HG03159 (cell line): ENCODE results near the gene EIF4E3.
A peak's percentile ranks its signal among the peaks of the same experiment; 100 is the strongest.

Experiments
- ATAC-seq: cut with Tn5 transposase; IDR thresholded peaks from one replicate; pipeline ENCODE4 v1.9.1; 2021; ENCODE audit warnings: mild to moderate bottlenecking, moderate library complexity; ENCODE audit not compliant: unreplicated experiment

Gene EIF4E3

GRCh38 chr3:71723452-71724170 is 1.6 kb downstream of the EIF4E3 start:
- ATAC-seq, result peak; percentile 49

GRCh38 chr3:71722693-71723092 is 2.5 kb downstream of the EIF4E3 start:
- no peak for ATAC-seq

- no peak for ATAC-seq
Observed at GRCh38 chr3:71721651-71722157, 3.5 kb downstream of the EIF4E3 start.

DNA sequence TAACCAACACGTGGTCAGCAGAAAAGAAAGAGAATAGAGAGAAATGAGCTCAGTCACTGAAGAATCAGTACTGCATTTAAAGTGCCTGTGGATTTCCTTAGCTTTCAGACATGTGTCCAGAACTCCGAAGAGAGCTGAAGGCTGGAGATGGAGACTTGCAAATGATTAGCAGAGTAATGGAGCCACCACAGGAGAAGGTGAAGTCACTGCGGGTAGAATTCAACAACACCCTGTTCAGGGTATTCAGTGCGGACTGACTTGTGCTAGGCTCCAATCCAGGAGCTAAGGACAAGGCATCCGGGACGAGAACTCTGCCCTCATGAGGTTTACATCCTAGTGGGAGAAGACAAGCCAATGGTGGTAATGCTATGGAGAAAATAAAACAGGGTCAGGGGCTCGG is 4.2 kb downstream of the EIF4E3 start:
- ATAC-seq, result no peak

- no peak for ATAC-seq
Observed at GRCh38 chr3:71718072-71718471, 7.1 kb downstream of the EIF4E3 start.

DNA sequence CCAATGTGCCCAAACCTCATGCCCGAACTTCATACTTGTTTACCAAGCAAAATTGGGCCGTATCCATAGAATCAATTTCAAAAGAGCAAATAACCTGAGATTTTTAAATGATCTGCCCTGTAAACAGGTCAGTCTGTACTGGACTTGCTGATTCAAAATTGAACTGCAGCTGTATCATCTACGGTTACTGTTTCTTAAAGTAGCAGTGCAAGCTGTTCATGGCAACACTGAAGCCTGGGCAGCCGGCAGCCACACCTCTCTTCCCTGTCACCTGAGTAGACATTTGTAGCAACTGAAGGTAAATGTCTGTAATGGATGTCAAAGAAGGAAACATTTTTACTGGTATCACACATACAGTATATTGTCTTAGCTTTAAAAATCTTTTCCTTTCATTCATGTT is 10.6 kb downstream of the EIF4E3 start:
- no peak for ATAC-seq

DNA sequence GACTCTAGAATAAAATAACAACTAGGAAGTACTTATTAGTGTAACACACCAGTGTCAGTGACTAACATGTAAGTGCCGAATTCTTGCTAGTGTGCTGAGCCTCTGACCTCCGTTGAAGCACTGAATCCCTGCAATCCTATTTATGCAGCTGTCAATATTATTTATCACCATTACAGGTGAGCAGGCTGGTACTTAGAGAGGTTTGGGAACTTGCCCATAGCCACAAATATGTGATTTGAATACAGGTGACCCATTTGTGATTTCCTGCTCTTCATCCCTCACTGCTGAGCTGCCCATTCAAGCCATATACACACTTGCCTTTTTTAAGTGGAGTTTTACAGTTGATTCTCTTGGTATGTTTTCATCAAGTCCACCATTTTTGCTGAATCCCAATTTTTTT is 12.2 kb downstream of the EIF4E3 start:
- no peak for ATAC-seq

GRCh38 chr3:71710906-71711494 is 14.2 kb downstream of the EIF4E3 start:
- ATAC-seq, result peak; percentile 81

DNA sequence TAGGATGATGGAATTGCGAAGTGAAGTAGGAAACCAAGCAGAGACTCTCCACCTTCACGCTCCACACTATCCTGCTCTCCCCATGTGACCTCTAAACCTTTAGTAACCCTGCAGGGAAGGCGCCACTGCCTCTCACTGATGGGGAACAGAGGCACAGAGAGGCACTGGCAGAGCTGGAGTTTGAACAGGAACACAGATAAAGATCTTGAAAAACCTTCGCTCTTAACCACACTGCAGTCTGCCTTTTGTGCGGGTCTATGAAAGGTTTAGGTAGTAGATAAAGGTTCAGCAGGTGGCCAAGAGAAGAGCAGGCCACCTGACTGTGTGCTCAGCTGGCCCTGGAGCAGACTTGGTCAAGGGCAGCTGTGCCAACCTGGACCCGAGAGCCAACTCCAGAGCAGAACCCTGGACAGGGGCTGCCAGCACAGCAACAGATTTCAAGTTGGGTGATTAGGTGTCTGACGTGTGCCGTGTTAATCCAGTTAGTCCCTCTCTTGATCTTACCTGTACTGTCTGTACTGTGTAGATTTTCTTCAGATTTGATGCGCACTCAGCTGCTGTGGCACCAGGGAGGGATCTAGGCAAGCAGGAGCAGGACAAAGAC is 15.2 kb downstream of the EIF4E3 start:
- ATAC-seq, result no peak

- ATAC-seq, result no peak
Observed at GRCh38 chr3:71708476-71709105, 16.6 kb downstream of the EIF4E3 start.

- no peak for ATAC-seq
Observed at GRCh38 chr3:71707595-71707994, 17.6 kb downstream of the EIF4E3 start.

DNA sequence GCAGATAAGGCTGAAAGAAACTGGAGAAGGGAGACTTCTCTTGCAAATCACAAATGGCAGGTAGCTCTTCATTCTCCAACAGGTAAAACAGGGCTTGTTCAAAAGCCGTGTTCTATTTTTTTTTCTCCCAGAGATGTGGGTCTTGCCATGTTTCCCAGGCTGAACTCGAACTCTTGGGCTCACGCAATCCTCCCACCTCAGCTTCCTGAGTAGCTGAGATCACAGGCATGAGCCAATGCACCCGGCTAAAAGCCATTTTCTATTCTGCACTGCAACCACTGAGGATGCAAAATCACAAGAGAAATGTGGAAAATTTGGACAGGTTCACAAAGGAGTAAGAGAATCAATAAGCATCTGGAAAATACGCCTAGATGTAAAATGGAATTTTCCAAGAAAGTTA is 19.5 kb downstream of the EIF4E3 start:
- no peak for ATAC-seq

- no peak for ATAC-seq
Observed at GRCh38 chr3:71704915-71705314, 20.3 kb downstream of the EIF4E3 start.

DNA sequence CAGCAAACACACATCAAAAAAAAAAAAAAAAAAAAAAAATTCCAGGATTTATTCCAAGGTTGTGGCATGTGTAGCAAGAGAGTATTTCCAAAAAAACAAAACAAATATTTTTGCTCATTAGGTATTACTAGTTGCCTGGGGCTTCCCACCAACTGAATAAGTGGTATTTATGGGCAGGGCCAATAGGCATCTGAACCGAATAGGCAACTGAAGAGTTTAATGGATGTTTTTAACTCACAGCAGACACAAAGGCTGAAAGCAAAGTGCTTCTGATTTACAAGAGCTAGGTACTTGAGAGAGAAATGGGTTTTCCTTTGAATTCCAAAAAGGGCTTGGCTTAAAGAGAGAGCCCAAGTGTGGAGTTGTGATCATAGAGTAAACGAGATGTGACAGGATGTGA is 21.4 kb downstream of the EIF4E3 start:
- ATAC-seq, result no peak

DNA sequence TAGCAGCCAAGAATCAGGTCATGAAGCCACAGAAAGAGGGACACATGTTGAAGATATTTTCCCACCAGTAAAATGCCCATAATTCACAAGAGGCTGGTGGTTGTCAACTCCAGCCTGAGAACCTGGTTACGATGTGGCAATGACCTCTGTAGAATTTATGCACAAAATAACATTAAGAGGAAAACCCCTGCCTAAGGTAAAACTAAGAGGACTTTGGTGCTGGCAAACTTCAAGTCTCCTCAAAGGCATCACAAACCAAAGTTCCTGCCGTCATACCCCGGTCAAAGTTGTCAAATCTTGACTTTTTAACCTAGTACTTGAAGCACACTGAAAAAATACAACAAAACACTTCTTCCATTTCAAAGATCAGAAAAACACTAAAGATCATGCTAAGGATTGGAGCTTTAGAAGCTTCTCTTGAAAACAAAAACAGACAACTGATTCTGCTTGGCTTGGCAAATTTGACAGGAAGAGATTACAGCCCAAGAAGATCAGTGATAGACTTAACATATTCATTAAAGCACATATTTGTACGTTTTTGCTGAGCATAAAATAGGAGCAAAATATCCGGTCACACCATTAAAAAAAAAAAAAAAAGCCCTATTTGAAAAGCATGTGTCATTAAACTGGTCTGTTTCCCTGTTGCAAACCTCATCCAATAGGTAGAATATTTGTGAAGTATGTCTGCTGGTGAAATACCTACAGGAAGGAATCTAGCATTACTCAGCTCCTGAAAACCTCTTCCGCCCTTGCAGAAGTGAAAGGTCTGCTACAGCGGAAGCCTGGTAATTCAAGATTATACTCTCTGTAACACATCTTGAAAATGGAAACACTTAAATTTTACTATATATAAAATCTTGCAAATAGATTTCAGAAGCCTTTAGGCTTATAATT is 22.8 kb downstream of the EIF4E3 start:
- no peak for ATAC-seq

DNA sequence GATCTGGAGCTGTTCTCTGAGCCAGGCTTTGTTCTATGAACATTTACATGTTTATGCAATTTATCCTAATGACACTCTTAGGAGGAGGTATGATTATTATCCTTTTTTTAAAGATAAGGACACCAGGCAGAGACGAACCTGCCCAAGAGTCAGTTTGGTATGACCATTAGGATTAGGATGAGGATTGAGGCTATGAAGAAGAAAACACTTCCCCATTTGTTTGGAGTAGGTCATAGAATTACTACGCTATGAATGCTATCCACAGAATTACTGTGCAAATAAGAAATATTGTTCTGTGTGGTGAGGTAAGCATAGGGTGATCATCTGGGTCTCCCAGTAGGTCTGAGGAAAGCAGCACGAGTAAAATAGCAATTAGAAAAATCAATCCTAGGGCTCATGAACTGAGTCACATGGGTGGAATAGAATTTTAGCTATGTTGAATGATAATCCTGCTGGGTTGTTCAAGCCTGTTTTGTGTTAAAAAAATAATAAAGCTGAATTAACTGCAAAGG is 23.9 kb downstream of the EIF4E3 start:
- ATAC-seq, result no peak

- no peak for ATAC-seq
Observed at GRCh38 chr3:71695000-71695482, 30.2 kb downstream of the EIF4E3 start.

GRCh38 chr3:71694358-71694999 is 30.7 kb downstream of the EIF4E3 start:
- no peak for ATAC-seq

- no peak for ATAC-seq
Observed at GRCh38 chr3:71693641-71694040, 31.6 kb downstream of the EIF4E3 start.

DNA sequence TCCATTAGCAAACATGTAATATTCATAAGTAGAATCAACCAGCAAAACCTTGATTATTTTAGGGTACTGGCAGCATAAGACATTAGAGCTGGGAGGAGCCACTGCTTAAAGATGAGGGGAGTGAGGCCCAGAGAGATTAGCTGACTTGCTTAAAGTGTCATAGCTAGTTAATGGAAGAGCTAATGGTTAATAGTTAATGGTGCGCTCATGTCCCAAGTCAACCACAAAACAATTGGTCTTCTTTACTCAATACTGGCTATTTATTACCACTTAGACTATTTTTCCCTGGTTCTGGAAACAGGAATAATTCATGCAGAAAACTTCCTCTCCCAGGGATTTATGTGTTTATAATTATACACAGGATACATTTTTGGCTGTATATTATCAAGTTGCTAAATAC is 33.1 kb downstream of the EIF4E3 start:
- no peak for ATAC-seq
